Choroid plexus epithelial cell (primary cell): ENCODE data around the gene NFAT5.
A peak's percentile ranks its signal among the peaks of the same experiment; 100 is the strongest.

Experiments used
- DNase-seq: peaks from one replicate; pipeline ENCODE4 v3.0.0-alpha.2; 2010; ENCODE audit warnings: low read depth
- H3K4me3 ChIP-seq: 2 replicates; pipeline ENCODE4 v1.5.1; 2011; ENCODE audit warnings: low read depth, mild to moderate bottlenecking, control low read depth, low read length, moderate library complexity
- CTCF ChIP-seq: conservative IDR thresholded peaks from 2 replicates; pipeline ENCODE4 v1.5.1; 2011; ENCODE audit warnings: low read depth, mild to moderate bottlenecking, control low read depth, inconsistent platforms, low read length, moderate library complexity

The NFAT5 gene

GRCh38 chr16:69698404-69698803, 132.6 kb downstream of the NFAT5 start:
- TF ChIP-seq CTCF, result no peak
- no peak for DNase-seq
- H3K4me3 ChIP-seq, result no peak overlapping the region

GRCh38 chr16:69699915-69700314, 134.1 kb downstream of the NFAT5 start:
- no peak for DNase-seq
- H3K4me3 ChIP-seq, result no peak overlapping the region
- TF ChIP-seq CTCF, result no peak

GRCh38 chr16:69701452-69701851, 135.7 kb downstream of the NFAT5 start:
- no peak for DNase-seq
- no peak for TF ChIP-seq CTCF
- no peak overlapping the region for H3K4me3 ChIP-seq

- TF ChIP-seq CTCF, result no peak
- no peak overlapping the region for H3K4me3 ChIP-seq
- DNase-seq, result no peak
Measured at GRCh38 chr16:69701866-69702265, 136.1 kb downstream of the NFAT5 start.

- no peak for TF ChIP-seq CTCF
- H3K4me3 ChIP-seq, result no peak overlapping the region
- DNase-seq, result peak; percentile 47
Measured at GRCh38 chr16:69703638-69704037, 137.9 kb downstream of the NFAT5 start.

- DNase-seq, result peak; percentile 44
- H3K4me3 ChIP-seq, result no peak overlapping the region
- TF ChIP-seq CTCF, result no peak
Measured at GRCh38 chr16:69706256-69706974, 140.6 kb downstream of the NFAT5 start.

GRCh38 chr16:69706975-69707340, 141.2 kb downstream of the NFAT5 start:
- DNase-seq, result no peak
- TF ChIP-seq CTCF, result no peak
- no peak overlapping the region for H3K4me3 ChIP-seq
